ENCODE measurements around the gene CPXM2.

CPXM2 gene

DNA sequence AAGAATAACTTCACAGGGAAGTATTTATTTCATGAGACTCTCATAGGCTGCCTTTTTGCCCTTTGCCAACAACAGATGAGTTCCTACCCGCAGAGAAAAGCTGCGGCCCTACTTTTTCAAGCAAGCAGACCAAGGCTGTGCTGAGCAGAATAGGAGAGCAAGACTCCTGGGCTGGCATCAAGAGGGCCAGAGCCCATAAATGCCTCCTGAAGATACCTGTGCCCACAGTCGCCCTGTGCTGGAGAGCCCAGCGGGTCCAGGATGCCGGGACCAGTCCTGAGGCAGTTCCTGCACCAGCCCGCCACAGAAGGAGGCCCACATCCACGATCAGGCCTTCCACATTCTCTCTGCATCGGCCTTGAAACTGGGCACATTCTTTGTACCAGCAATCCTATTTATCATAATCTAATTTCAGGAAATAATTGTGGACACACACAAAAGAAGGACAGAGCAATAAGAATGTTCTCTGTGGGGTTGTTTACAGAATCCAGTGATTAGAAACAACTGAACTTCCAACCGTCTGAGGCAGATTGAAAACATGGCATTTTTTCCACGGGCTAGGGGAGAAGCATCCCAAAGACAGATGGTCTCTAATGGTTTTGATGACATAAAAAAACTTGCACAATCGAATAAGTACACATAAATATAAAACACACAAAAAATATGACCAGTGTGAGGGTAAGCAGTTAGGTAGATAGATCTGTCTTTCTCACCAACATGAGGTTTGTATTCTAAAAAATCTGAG lies 95.6 kb downstream of the CPXM2 start:
- intact Hi-C loops (cut with DNase I; ENCODE audit: low total_unique reads) = no loop called here
- Histone ChIP-seq H3K27ac (no peak overlapping the region), H3K9me3 (no peaks in the 10 kb centered on the region), H3K36me3 (peaks cover 0 to 21% (median 13%) of the 10 kb centered on the region in 3 donors), H3K4me1 (peaks cover 0 to 15% (median 5%) of the 10 kb centered on the region in 4 donors), H3K4me3 (no peak overlapping the region), H3K27me3 (no peaks in the 10 kb centered on the region)
- TF ChIP-seq, protein P1, sequence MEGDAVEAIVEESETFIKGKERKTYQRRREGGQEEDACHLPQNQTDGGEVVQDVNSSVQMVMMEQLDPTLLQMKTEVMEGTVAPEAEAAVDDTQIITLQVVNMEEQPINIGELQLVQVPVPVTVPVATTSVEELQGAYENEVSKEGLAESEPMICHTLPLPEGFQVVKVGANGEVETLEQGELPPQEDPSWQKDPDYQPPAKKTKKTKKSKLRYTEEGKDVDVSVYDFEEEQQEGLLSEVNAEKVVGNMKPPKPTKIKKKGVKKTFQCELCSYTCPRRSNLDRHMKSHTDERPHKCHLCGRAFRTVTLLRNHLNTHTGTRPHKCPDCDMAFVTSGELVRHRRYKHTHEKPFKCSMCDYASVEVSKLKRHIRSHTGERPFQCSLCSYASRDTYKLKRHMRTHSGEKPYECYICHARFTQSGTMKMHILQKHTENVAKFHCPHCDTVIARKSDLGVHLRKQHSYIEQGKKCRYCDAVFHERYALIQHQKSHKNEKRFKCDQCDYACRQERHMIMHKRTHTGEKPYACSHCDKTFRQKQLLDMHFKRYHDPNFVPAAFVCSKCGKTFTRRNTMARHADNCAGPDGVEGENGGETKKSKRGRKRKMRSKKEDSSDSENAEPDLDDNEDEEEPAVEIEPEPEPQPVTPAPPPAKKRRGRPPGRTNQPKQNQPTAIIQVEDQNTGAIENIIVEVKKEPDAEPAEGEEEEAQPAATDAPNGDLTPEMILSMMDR (IDR thresholded peaks at IDR 0.05) = no peak
- DNase-seq = no peak

- Histone ChIP-seq H3K36me3 (peaks cover 0 to 21% (median 13%) of the 10 kb centered on the region in 3 donors), H3K27ac (no peak overlapping the region)
- intact Hi-C loops (cut with DNase I; ENCODE audit: low total_unique reads) = no loop called here
Observed at GRCh38 chr10:123795196-123795780, 96.3 kb downstream of the CPXM2 start.

DNA sequence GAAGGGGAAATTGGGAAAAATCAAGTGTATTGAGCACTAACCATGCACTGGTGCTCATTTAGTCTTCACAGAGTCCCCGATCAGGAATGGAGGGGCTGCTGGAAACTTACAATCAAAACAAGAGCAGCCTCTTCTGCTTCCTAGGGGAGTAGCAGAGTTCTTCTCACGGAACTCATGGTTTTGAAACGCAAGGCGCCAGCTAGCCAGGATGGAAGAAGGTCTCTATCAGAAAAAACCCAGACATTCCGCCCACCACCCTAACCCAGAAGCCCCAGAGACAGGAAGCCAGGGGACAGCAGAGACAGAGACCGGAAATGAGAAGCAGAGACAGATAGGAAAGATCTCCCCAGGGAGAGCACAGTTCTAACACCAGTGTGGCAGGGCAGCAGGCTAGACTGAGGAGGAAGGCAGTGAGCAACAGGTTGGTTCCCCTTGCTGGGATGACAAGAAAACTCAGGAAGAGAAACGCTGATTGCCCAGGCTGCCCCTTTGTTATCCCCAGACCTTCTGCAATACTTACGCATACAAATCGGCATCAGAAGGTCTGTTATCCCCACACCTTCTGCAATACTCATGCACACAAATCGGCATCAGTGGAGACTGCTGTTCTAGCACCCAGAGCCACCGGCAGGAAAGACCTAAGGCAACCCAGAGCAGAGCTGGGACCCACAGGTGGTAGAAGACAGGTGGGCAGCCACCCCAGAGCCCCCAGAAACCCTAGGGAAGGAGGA lies 99.2 kb downstream of the CPXM2 start:
- no peak for DNase-seq
- TF ChIP-seq, protein P1 (IDR thresholded peaks at IDR 0.05) = no peak
- no peaks in the 10 kb centered on the region for H3K4me1 ChIP-seq
- H3K9me3 ChIP-seq = no peaks in the 10 kb centered on the region
- intact Hi-C loops (cut with DNase I; ENCODE audit: low total_unique reads) = no loop called here
- peaks cover 0 to 18% (median 16%) of the 10 kb centered on the region in 3 donors for H3K36me3 ChIP-seq
- H3K27me3 ChIP-seq = no peaks in the 10 kb centered on the region
- no peak overlapping the region for H3K4me3 ChIP-seq
- no peak overlapping the region for H3K27ac ChIP-seq

More at GRCh38 chr10:123795196-123795780, 96.3 kb downstream of the CPXM2 start:
- no peaks in the 10 kb centered on the region for H3K9me3 ChIP-seq
- TF ChIP-seq, protein P1 (IDR thresholded peaks at IDR 0.05) = no peak
- peaks cover 0 to 9% (median 1%) of the 10 kb centered on the region in 4 donors for H3K4me1 ChIP-seq
- DNase-seq = no peak
- H3K27me3 ChIP-seq = no peaks in the 10 kb centered on the region
- no peak overlapping the region for H3K4me3 ChIP-seq

GRCh38 chr10:123790132-123790885 lies 101.3 kb downstream of the CPXM2 start:
- Histone ChIP-seq H3K27ac (no peak overlapping the region), H3K36me3 (peaks cover 0 to 18% (median 6%) of the 10 kb centered on the region in 3 donors), H3K27me3 (no peaks in the 10 kb centered on the region), H3K4me3 (no peak overlapping the region), H3K9me3 (no peaks in the 10 kb centered on the region), H3K4me1 (no peaks in the 10 kb centered on the region)
- TF ChIP-seq, protein P1 (IDR thresholded peaks at IDR 0.05) = no peak
- DNase-seq = no peak
- intact Hi-C loops (cut with DNase I; ENCODE audit: low total_unique reads) = no loop called here

GRCh38 chr10:123788981-123789380 lies 102.6 kb downstream of the CPXM2 start:
- Histone ChIP-seq H3K27me3 (no peaks in the 10 kb centered on the region), H3K4me3 (no peak overlapping the region), H3K4me1 (no peaks in the 10 kb centered on the region), H3K27ac (no peak overlapping the region), H3K36me3 (peaks cover 0 to 16% (median 6%) of the 10 kb centered on the region in 3 donors), H3K9me3 (no peaks in the 10 kb centered on the region)
- TF ChIP-seq, protein P1 (IDR thresholded peaks at IDR 0.05) = no peak
- intact Hi-C loops (cut with DNase I; ENCODE audit: low total_unique reads) = no loop called here
- DNase-seq = no peak

All from tibial artery (tissue), 4 donors.